WTC11 (cell line): ENCODE results near the gene NRBP1. TPM values are rescaled to one million over a fixed set of nuclear protein-coding genes. Genes with fewer than 3 reads are reported as not detected.

ENCODE experiments used
- ATAC-seq: fragments of 200-7000 bp; cut with Tn5 transposase; 2 replicates; pipeline ENCODE4 v1.10.0; 2021; ENCODE audit warnings: mild to moderate bottlenecking, moderate library complexity
- CTCF ChIA-PET: fragments of 300-600 bp; sonication (Branson Sonifier 250); formaldehyde crosslinking; loops from one replicate; lab custom pipeline; 2021; ENCODE audit warnings: antibody characterized with exemption; lab: Charles Lee
- POLR2A ChIA-PET: fragments of 350-600 bp; sonication (Branson Sonifier 250); formaldehyde crosslinking; loops from one replicate; lab custom pipeline; 2021; ENCODE audit warnings: antibody characterized with exemption; lab: Charles Lee
- DNase-seq: peaks from one replicate; pipeline ENCODE4 v3.0.0; 2021; ENCODE audit warnings: low spot score
- H3K27ac Mint-ChIP-seq: 2 replicates; pipeline ENCODE4 v1.8.0; 2021; ENCODE audit warnings: mixed read lengths
- H3K27me3 Mint-ChIP-seq: 2 replicates; pipeline ENCODE4 v1.8.0; 2021; ENCODE audit warnings: low read depth, mild to moderate bottlenecking, moderate library complexity, mixed read lengths
- H3K36me3 Mint-ChIP-seq: 2 replicates; pipeline ENCODE4 v1.8.0; 2021; ENCODE audit warnings: mixed read lengths
- H3K4me1 Mint-ChIP-seq: 2 replicates; pipeline ENCODE4 v1.8.0; 2022; ENCODE audit warnings: mixed read lengths
- H3K4me3 Mint-ChIP-seq: 2 replicates; pipeline ENCODE4 v1.8.0; 2021; ENCODE audit warnings: mild to moderate bottlenecking, moderate library complexity, mixed read lengths
- H3K9me3 Mint-ChIP-seq: 2 replicates; pipeline ENCODE4 v1.8.0; 2021; ENCODE audit warnings: mixed read lengths
- AR ChIP-seq: fragments of 250-450 bp; sonication (Bioruptor Pico); IDR thresholded peaks from 2 replicates; pipeline ENCODE4 v1.9.0; 2021; ENCODE audit warnings: mild to moderate bottlenecking
- ARID4B ChIP-seq: sonication (generic); formaldehyde crosslinking; IDR thresholded peaks from 2 replicates; pipeline ENCODE4 v1.8.0; 2023; ENCODE audit warnings: missing genetic modification reagents, mild to moderate bottlenecking, borderline replicate concordance
- ATF1 ChIP-seq: sonication (generic); formaldehyde crosslinking; IDR thresholded peaks from 2 replicates; pipeline ENCODE4 v1.8.1; 2023; ENCODE audit warnings: mild to moderate bottlenecking, moderate library complexity, missing genetic modification reagents
- CBFB ChIP-seq: sonication (generic); formaldehyde crosslinking; IDR thresholded peaks from 2 replicates; pipeline ENCODE4 v1.8.1; 2022; ENCODE audit warnings: mild to moderate bottlenecking, low read depth, missing genetic modification reagents
- CREB1 ChIP-seq: sonication (generic); formaldehyde crosslinking; IDR thresholded peaks from 2 replicates; pipeline ENCODE4 v1.8.0; 2023; ENCODE audit warnings: mild to moderate bottlenecking, missing genetic modification reagents
- CTCF ChIP-seq: fragments of 200-600 bp; IDR thresholded peaks from 2 replicates; pipeline ENCODE4 v1.8.0; 2022; ENCODE audit warnings: antibody characterized with exemption
- EMX1 ChIP-seq: fragments of 250-450 bp; sonication (Bioruptor Pico); IDR thresholded peaks from 2 replicates; pipeline ENCODE4 v1.8.0; 2021; ENCODE audit warnings: mild to moderate bottlenecking
- ESRRA ChIP-seq: sonication (generic); formaldehyde crosslinking; IDR thresholded peaks from 2 replicates; pipeline ENCODE4 v1.8.1; 2022; ENCODE audit warnings: mild to moderate bottlenecking, missing genetic modification reagents, borderline replicate concordance
- FOXJ3 ChIP-seq: sonication (generic); formaldehyde crosslinking; IDR thresholded peaks from 2 replicates; pipeline ENCODE4 v1.9.0; 2021; ENCODE audit warnings: missing genetic modification reagents, mild to moderate bottlenecking, borderline replicate concordance
- FOXP1 ChIP-seq: sonication (generic); formaldehyde crosslinking; IDR thresholded peaks from 2 replicates; pipeline ENCODE4 v1.8.0; 2022; ENCODE audit warnings: missing genetic modification reagents, mild to moderate bottlenecking, moderate library complexity, borderline replicate concordance
- HMGXB4 ChIP-seq: sonication (generic); formaldehyde crosslinking; IDR thresholded peaks from 2 replicates; pipeline ENCODE4 v1.8.1; 2023; ENCODE audit warnings: mild to moderate bottlenecking, moderate library complexity, missing genetic modification reagents
- JAZF1 ChIP-seq: fragments of 250-450 bp; sonication (Bioruptor Pico); IDR thresholded peaks from 2 replicates; pipeline ENCODE4 v1.9.0; 2021; ENCODE audit warnings: moderate library complexity, mild to moderate bottlenecking, inconsistent platforms
- MAX ChIP-seq: sonication (generic); formaldehyde crosslinking; IDR thresholded peaks from 2 replicates; pipeline ENCODE4 v1.8.0; 2022; ENCODE audit warnings: mild to moderate bottlenecking, missing genetic modification reagents
- NFE2L1 ChIP-seq: sonication (generic); formaldehyde crosslinking; IDR thresholded peaks from 2 replicates; pipeline ENCODE4 v1.8.1; 2023; ENCODE audit warnings: missing genetic modification reagents
- PRRX2 ChIP-seq: fragments of 250-450 bp; sonication (Bioruptor Pico); IDR thresholded peaks from 2 replicates; pipeline ENCODE4 v1.8.0; 2021; ENCODE audit warnings: mild to moderate bottlenecking
- SMAD4 ChIP-seq: sonication (generic); formaldehyde crosslinking; IDR thresholded peaks from 2 replicates; pipeline ENCODE4 v1.8.0; 2022; ENCODE audit warnings: mild to moderate bottlenecking, missing genetic modification reagents
- USF2 ChIP-seq: sonication (generic); formaldehyde crosslinking; IDR thresholded peaks from 2 replicates; pipeline ENCODE4 v1.8.1; 2023; ENCODE audit warnings: mild to moderate bottlenecking, missing genetic modification reagents, moderate library complexity
- ZBTB21 ChIP-seq: sonication (generic); formaldehyde crosslinking; IDR thresholded peaks from 2 replicates; pipeline ENCODE4 v1.8.1; 2023; ENCODE audit warnings: mild to moderate bottlenecking, missing genetic modification reagents, borderline replicate concordance
- ZMAT4 ChIP-seq: fragments of 250-450 bp; sonication (Bioruptor Pico); IDR thresholded peaks from 2 replicates; pipeline ENCODE4 v1.9.0; 2021; ENCODE audit warnings: mild to moderate bottlenecking
- ZNF425 ChIP-seq: fragments of 250-450 bp; sonication (Bioruptor Pico); conservative IDR thresholded peaks from 2 replicates; pipeline ENCODE4 v1.9.0; 2021; ENCODE audit warnings: mild to moderate bottlenecking
- total RNA-seq: library from RNA; stranded (reverse); gene quantifications from 3 replicates; pipeline ENCODE4 v1.2.3, GENCODE V29; 2021

Gene NRBP1
- total RNA-seq, 1 experiment from 2014 or later: 110 TPM

- no peak for TF ChIP-seq HMGXB4 (CRISPR knock-in tag)
- TF ChIP-seq, all 79 proteins: peak for 0
These were observed 43.5 kb downstream of the NRBP1 start (continued) for GRCh38 chr2:27471961-27472360.

GRCh38 chr2:27485496-27485895 lies 57.1 kb downstream of the NRBP1 start:
- Mint-ChIP-seq H3K36me3 (no peaks in the 10 kb centered on the region), H3K9me3 (no peaks in the 10 kb centered on the region), H3K4me3 (no peak overlapping the region), H3K27ac (no peak overlapping the region), H3K27me3 (no peaks in the 10 kb centered on the region), H3K4me1 (peaks cover 16% of the 10 kb centered on the region)
- ChIA-PET POLR2A (no interaction called here), CTCF (no interaction called here)
- TF ChIP-seq ESRRA (CRISPR knock-in tag) (no peak), CREB1 (CRISPR knock-in tag) (no peak), ZBTB21 (no peak), ZMAT4 (no peak), EMX1 (no peak), CTCF (no peak), FOXJ3 (CRISPR knock-in tag) (no peak), PRRX2 (CRISPR knock-in tag) (no peak), ARID4B (CRISPR knock-in tag) (no peak), SMAD4 (no peak), JAZF1 (CRISPR knock-in tag) (no peak), ATF1 (CRISPR knock-in tag) (no peak), MAX (CRISPR knock-in tag) (no peak), FOXP1 (no peak), CBFB (CRISPR knock-in tag) (no peak), NFE2L1 (CRISPR knock-in tag) (no peak), AR (CRISPR knock-in tag) (no peak), USF2 (CRISPR knock-in tag) (no peak), ZNF425 (no peak)
- DNase-seq (no peak), ATAC-seq (no peak)
